ENCODE results near the gene ABTB1. TPM values are rescaled to one million over a fixed set of nuclear protein-coding genes. Genes with fewer than 3 reads are reported as not detected.

ABTB1 gene
- total RNA-seq, 1 experiment from 2014 or later = 3.6 TPM

- no TSS peak for BruUV-seq (replicated peaks)
- no peaks in the 10 kb centered on the region for H3K79me2 ChIP-seq (ENCODE audit: low read length)
- no peak overlapping the region for H2AFZ ChIP-seq (ENCODE audit: low read length)
- DNase-seq (no peak), ATAC-seq (no peak)
- H3K9me3 ChIP-seq (ENCODE audit: low read length) = no peaks in the 10 kb centered on the region
- H3K27ac ChIP-seq (ENCODE audit: low read length) = no peak overlapping the region
- no peaks in the 10 kb centered on the region for H3K36me3 ChIP-seq (ENCODE audit: low read depth, low read length)
- no peaks in the 10 kb centered on the region for H3K4me1 ChIP-seq (ENCODE audit: insufficient read depth, low read length)
- CTCF ChIA-PET = no interaction called here
- H3F3A ChIP-seq (ENCODE audit: low read length, unreplicated experiment) = no peaks in the 10 kb centered on the region
- H3K9ac ChIP-seq (ENCODE audit: low read length) = no peak overlapping the region
- H3K4me3 ChIP-seq (ENCODE audit: low read length) = no peak overlapping the region
- no peaks in the 10 kb centered on the region for H4K20me1 ChIP-seq (ENCODE audit: low read length)
- no peaks in the 10 kb centered on the region for H3K27me3 ChIP-seq (ENCODE audit: low read length)
- intact Hi-C loops (cut with micrococcal nuclease) = no loop called here
- no peak for TF ChIP-seq EZH2phosphoT487 (IDR thresholded peaks at IDR 0.05; ENCODE audit: borderline replicate concordance, low read length)
- TF ChIP-seq, protein P1, sequence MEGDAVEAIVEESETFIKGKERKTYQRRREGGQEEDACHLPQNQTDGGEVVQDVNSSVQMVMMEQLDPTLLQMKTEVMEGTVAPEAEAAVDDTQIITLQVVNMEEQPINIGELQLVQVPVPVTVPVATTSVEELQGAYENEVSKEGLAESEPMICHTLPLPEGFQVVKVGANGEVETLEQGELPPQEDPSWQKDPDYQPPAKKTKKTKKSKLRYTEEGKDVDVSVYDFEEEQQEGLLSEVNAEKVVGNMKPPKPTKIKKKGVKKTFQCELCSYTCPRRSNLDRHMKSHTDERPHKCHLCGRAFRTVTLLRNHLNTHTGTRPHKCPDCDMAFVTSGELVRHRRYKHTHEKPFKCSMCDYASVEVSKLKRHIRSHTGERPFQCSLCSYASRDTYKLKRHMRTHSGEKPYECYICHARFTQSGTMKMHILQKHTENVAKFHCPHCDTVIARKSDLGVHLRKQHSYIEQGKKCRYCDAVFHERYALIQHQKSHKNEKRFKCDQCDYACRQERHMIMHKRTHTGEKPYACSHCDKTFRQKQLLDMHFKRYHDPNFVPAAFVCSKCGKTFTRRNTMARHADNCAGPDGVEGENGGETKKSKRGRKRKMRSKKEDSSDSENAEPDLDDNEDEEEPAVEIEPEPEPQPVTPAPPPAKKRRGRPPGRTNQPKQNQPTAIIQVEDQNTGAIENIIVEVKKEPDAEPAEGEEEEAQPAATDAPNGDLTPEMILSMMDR (conservative IDR thresholded peaks at IDR 0.05; ENCODE audit: low read depth, low read length) = no peak
- TF ChIP-seq EZH2 (IDR thresholded peaks at IDR 0.05; ENCODE audit: low read length, unreplicated experiment) = no peak
- no peaks in the 10 kb centered on the region for H3K9me2 ChIP-seq (replicated peaks; ENCODE audit: low read length)
- H3K4me2 ChIP-seq (ENCODE audit: low read length) = no peak overlapping the region
- POLR2A ChIA-PET (ENCODE audit: unreplicated experiment) = no interaction called here
Observed at GRCh38 chr3:127665165-127665564, 7.6 kb upstream of the ABTB1 start.

DNA sequence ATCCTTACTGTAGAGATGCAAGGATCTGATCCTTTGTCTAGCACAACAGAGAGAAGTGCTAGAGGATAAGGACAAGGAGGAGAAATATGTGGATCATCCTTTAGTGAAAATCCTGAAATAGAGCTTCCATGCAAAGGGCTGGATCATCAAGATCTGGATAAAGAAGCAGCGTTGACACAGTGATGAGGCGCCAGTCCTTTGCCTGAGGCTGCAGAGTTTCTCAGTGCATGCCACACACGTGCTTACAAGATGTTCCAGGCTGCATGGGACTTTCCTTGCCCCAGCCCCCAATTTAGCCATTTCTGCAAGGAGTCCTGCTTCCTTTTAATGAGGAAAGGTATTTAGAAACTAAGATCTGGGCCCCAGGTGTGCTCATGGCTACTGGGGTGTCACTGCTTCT is 7.2 kb upstream of the ABTB1 start:
- no peak for ATAC-seq
- CTCF ChIA-PET = no interaction called here
- TF ChIP-seq EZH2 (IDR thresholded peaks at IDR 0.05; ENCODE audit: low read length, unreplicated experiment) = no peak
- TF ChIP-seq, protein P1 (conservative IDR thresholded peaks at IDR 0.05; ENCODE audit: low read depth, low read length) = no peak
- TF ChIP-seq EZH2phosphoT487 (IDR thresholded peaks at IDR 0.05; ENCODE audit: borderline replicate concordance, low read length) = no peak

GRCh38 chr3:127666676-127667075 is 6.1 kb upstream of the ABTB1 start:
- Histone ChIP-seq H3K4me3 (ENCODE audit: low read length) (no peak overlapping the region), H3K79me2 (ENCODE audit: low read length) (no peaks in the 10 kb centered on the region), H3K4me2 (ENCODE audit: low read length) (no peak overlapping the region), H3K27ac (ENCODE audit: low read length) (no peak overlapping the region), H3F3A (ENCODE audit: low read length, unreplicated experiment) (no peaks in the 10 kb centered on the region), H4K20me1 (ENCODE audit: low read length) (no peaks in the 10 kb centered on the region), H3K9ac (ENCODE audit: low read length) (no peak overlapping the region), H3K4me1 (ENCODE audit: insufficient read depth, low read length) (peaks cover under 1% of the 10 kb centered on the region; the same call in 1 of the 2 replicates), H2AFZ (ENCODE audit: low read length) (no peak overlapping the region), H3K9me3 (ENCODE audit: low read length) (no peaks in the 10 kb centered on the region), H3K9me2 (replicated peaks; ENCODE audit: low read length) (no peaks in the 10 kb centered on the region), H3K27me3 (ENCODE audit: low read length) (no peaks in the 10 kb centered on the region), H3K36me3 (ENCODE audit: low read depth, low read length) (no peaks in the 10 kb centered on the region)
- DNase-seq = no peak
- intact Hi-C loops (cut with micrococcal nuclease) = no loop called here
- POLR2A ChIA-PET (ENCODE audit: unreplicated experiment) = no interaction called here
- TF ChIP-seq, protein P1 (conservative IDR thresholded peaks at IDR 0.05; ENCODE audit: low read depth, low read length) = no peak
- no peak for TF ChIP-seq EZH2phosphoT487 (IDR thresholded peaks at IDR 0.05; ENCODE audit: borderline replicate concordance, low read length)
- no peak for TF ChIP-seq EZH2 (IDR thresholded peaks at IDR 0.05; ENCODE audit: low read length, unreplicated experiment)
- BruUV-seq (replicated peaks) = no TSS peak
- CTCF ChIA-PET = no interaction called here
- ATAC-seq = no peak

More for the DNA sequence above, 7.2 kb upstream of the ABTB1 start:
- Histone ChIP-seq H3K27me3 (ENCODE audit: low read length) (no peaks in the 10 kb centered on the region), H3K36me3 (ENCODE audit: low read depth, low read length) (no peaks in the 10 kb centered on the region), H3K79me2 (ENCODE audit: low read length) (no peaks in the 10 kb centered on the region), H3K9me3 (ENCODE audit: low read length) (no peaks in the 10 kb centered on the region), H3K9ac (ENCODE audit: low read length) (no peak overlapping the region), H2AFZ (ENCODE audit: low read length) (no peak overlapping the region), H3K27ac (ENCODE audit: low read length) (no peak overlapping the region), H3F3A (ENCODE audit: low read length, unreplicated experiment) (no peaks in the 10 kb centered on the region), H3K9me2 (replicated peaks; ENCODE audit: low read length) (no peaks in the 10 kb centered on the region), H4K20me1 (ENCODE audit: low read length) (no peaks in the 10 kb centered on the region), H3K4me2 (ENCODE audit: low read length) (no peak overlapping the region), H3K4me1 (ENCODE audit: insufficient read depth, low read length) (no peaks in the 10 kb centered on the region), H3K4me3 (ENCODE audit: low read length) (no peak overlapping the region)
- no TSS peak for BruUV-seq (replicated peaks)
- POLR2A ChIA-PET (ENCODE audit: unreplicated experiment) = no interaction called here
- intact Hi-C loops (cut with micrococcal nuclease) = no loop called here
- no peak for DNase-seq
